DND-41 (cell line): ENCODE results near the gene SUMO4.

Experiments used
- ATAC-seq: fragments of 200-7000 bp; cut with Tn5 transposase; 3 replicates; pipeline ENCODE4 v1.9.1; 2021; ENCODE audit warnings: low read depth; ENCODE audit not compliant: insufficient read depth
- DNase-seq: peaks from one replicate; pipeline ENCODE4 v3.0.0-alpha.2; 2020
- H2AFZ ChIP-seq: 2 replicates; pipeline ENCODE4 v1.6.0; 2012; ENCODE audit warnings: low read depth, low read length
- H3K27ac ChIP-seq: 2 replicates; pipeline ENCODE4 v1.5.1; 2012; ENCODE audit warnings: low read length, inconsistent platforms
- H3K27me3 ChIP-seq: fragments of 200-600 bp; sonication (generic); 2 replicates; pipeline ENCODE4 v1.6.0; 2012; ENCODE audit warnings: low read length, mild to moderate bottlenecking, inconsistent platforms; ENCODE audit not compliant: insufficient read depth, poor library complexity
- H3K36me3 ChIP-seq: 2 replicates; pipeline ENCODE4 v1.5.1; 2012; ENCODE audit warnings: low read length, inconsistent platforms; ENCODE audit not compliant: insufficient read depth
- H3K4me1 ChIP-seq: 2 replicates; pipeline ENCODE4 v1.5.1; 2012; ENCODE audit warnings: mild to moderate bottlenecking, low read length; ENCODE audit not compliant: insufficient read depth
- H3K4me2 ChIP-seq: 2 replicates; pipeline ENCODE4 v1.6.0; 2012; ENCODE audit warnings: mild to moderate bottlenecking, moderate library complexity, low read length, inconsistent platforms; ENCODE audit not compliant: insufficient read depth
- H3K4me3 ChIP-seq, 2 experiments: fragments of 200-600 bp in 1 of 2; shearing (Covaris generic) in 1 of 2; 2 replicates each; pipeline ENCODE4 v1.5.1; 2012 to 2016; ENCODE audit warnings: inconsistent platforms in 2 of 2, low read length in 2 of 2, mild to moderate bottlenecking in 2 of 2, low read depth in 1 of 2, moderate library complexity in 1 of 2
- H3K79me2 ChIP-seq: 2 replicates; pipeline ENCODE4 v1.6.0; 2012; ENCODE audit warnings: low read length, inconsistent platforms; ENCODE audit not compliant: insufficient read depth
- H3K9ac ChIP-seq: 2 replicates; pipeline ENCODE4 v1.6.0; 2012; ENCODE audit warnings: low read depth, mild to moderate bottlenecking, inconsistent platforms, low read length, moderate library complexity
- H3K9me3 ChIP-seq: 2 replicates; pipeline ENCODE4 v1.5.1; 2012; ENCODE audit warnings: low read length, moderate library complexity, mild to moderate bottlenecking, inconsistent platforms; ENCODE audit not compliant: insufficient read depth, severe bottlenecking
- H4K20me1 ChIP-seq: 2 replicates; pipeline ENCODE4 v1.6.0; 2012; ENCODE audit warnings: low read length; ENCODE audit not compliant: insufficient read depth
- CTCF ChIP-seq: IDR thresholded peaks from 2 replicates; pipeline ENCODE4 v1.5.1; 2012; ENCODE audit warnings: borderline replicate concordance, low read length, moderate library complexity, mild to moderate bottlenecking; ENCODE audit not compliant: poor library complexity, severe bottlenecking; ENCODE audit errors: extremely low read depth
- EZH2 ChIP-seq: IDR thresholded peaks from 3 replicates; pipeline ENCODE4 v1.6.1; 2012; ENCODE audit warnings: borderline replicate concordance, low read depth, mild to moderate bottlenecking, moderate library complexity, low read length, inconsistent platforms; ENCODE audit not compliant: severe bottlenecking

SUMO4 gene

GRCh38 chr6:149445573-149445972 lies 45.5 kb downstream of the SUMO4 start:
- H2AFZ ChIP-seq = no peak overlapping the region
- no peaks in the 10 kb centered on the region for H4K20me1 ChIP-seq
- no peaks in the 10 kb centered on the region for H3K4me1 ChIP-seq
- no peak overlapping the region for H3K4me3 ChIP-seq
- no peaks in the 10 kb centered on the region for H3K36me3 ChIP-seq
- H3K4me2 ChIP-seq = no peak overlapping the region
- no peaks in the 10 kb centered on the region for H3K79me2 ChIP-seq
- H3K9me3 ChIP-seq = no peaks in the 10 kb centered on the region
- ATAC-seq (no peak), DNase-seq (no peak)
- H3K9ac ChIP-seq = no peak overlapping the region
- H3K27me3 ChIP-seq = no peaks in the 10 kb centered on the region
- TF ChIP-seq EZH2 (no peak), CTCF (no peak)
- H3K27ac ChIP-seq = no peak overlapping the region

- no peak for ATAC-seq
- Histone ChIP-seq H4K20me1 (no peaks in the 10 kb centered on the region), H3K79me2 (no peaks in the 10 kb centered on the region), H3K4me1 (no peaks in the 10 kb centered on the region), H3K4me3 (no peak overlapping the region), H3K36me3 (no peaks in the 10 kb centered on the region), H3K9me3 (no peaks in the 10 kb centered on the region), H3K27ac (no peak overlapping the region), H2AFZ (no peak overlapping the region), H3K9ac (no peak overlapping the region), H3K4me2 (no peak overlapping the region), H3K27me3 (no peaks in the 10 kb centered on the region)
- DNase-seq = no peak
- TF ChIP-seq CTCF = no peak
These were observed 46.8 kb downstream of the SUMO4 start for GRCh38 chr6:149446791-149447376.

GRCh38 chr6:149448821-149449453 lies 48.9 kb downstream of the SUMO4 start:
- DNase-seq (no peak), ATAC-seq (no peak)
- no peak overlapping the region for H3K4me2 ChIP-seq

More at GRCh38 chr6:149448821-149449453, 48.9 kb downstream of the SUMO4 start:
- H3K4me1 ChIP-seq = no peaks in the 10 kb centered on the region
- no peak overlapping the region for H3K9ac ChIP-seq
- no peaks in the 10 kb centered on the region for H3K36me3 ChIP-seq
- no peak overlapping the region for H3K4me3 ChIP-seq
- no peaks in the 10 kb centered on the region for H3K9me3 ChIP-seq
- no peak for TF ChIP-seq CTCF
- H3K27ac ChIP-seq = no peak overlapping the region
- no peaks in the 10 kb centered on the region for H3K79me2 ChIP-seq
- no peak overlapping the region for H2AFZ ChIP-seq
- no peaks in the 10 kb centered on the region for H4K20me1 ChIP-seq
- H3K27me3 ChIP-seq = no peaks in the 10 kb centered on the region
